Measurements from ENCODE around the gene PLD6. TPM values are rescaled to one million over a fixed set of nuclear protein-coding genes. Genes with fewer than 3 reads are reported as not detected.

Gene PLD6
- total RNA-seq, result 10 to 100 TPM in 1 of 2 experiments, 1 to 10 TPM in 1; 9.1 to 11.2 TPM

GRCh38 chr17:17206124-17206912 is at the start of gene PLD6:
Gene PLD6, minus strand, starts transcription at chr17:17206333. Its CDS starts 47 bp downstream, at chr17:17206286.

GRCh38 chr17:17237026-17237799 is 31.1 kb upstream of the PLD6 start, which contains the start of gene FLCN:
Gene FLCN, minus strand, starts transcription at chr17:17237168. Its CDS starts 9,031 bp downstream, at chr17:17228137.

Other genes with a start within 250 kb of the PLD6 start
- gene TNFRSF13B, start 234.2 kb downstream of the PLD6 start, total RNA-seq, result not detected
- 100 to 1,000 TPM; 209 to 223 TPM for gene MPRIP, start 163.9 kb downstream of the PLD6 start, total RNA-seq
- 10 to 100 TPM; 56.0 to 59.6 TPM for gene FLCN, start 30.8 kb upstream of the PLD6 start, total RNA-seq
- 100 to 1,000 TPM in 1 of 2 experiments, 10 to 100 TPM in 1; 97.1 to 107 TPM for gene COPS3, start 74.9 kb upstream of the PLD6 start, total RNA-seq
- 10 to 100 TPM in 1 of 2 experiments, 1 to 10 TPM in 1; 8.3 to 11.0 TPM for gene NT5M, start 97.0 kb upstream of the PLD6 start, total RNA-seq

All from activated naive CD4-positive, alpha-beta T cell treated with anti-CD3 and anti-CD28 coated beads, Interleukin-2, amount 10 ng/mL, durations not matched to agents 5 hours and 36 hours (primary cell).